Progenitor cell of endocrine pancreas (in vitro differentiated cells): Measurements from ENCODE around the gene GINM1. TPM values are rescaled to one million over a fixed set of nuclear protein-coding genes. Genes with fewer than 3 reads are reported as not detected.

ENCODE experiments used
- DNase-seq: peaks from one replicate; pipeline ENCODE4 v3.0.0; 2021; ENCODE audit warnings: low spot score; ENCODE audit not compliant: unreplicated experiment
- H3K27ac Mint-ChIP-seq: 2 replicates; pipeline ENCODE4 v1.8.0; 2021; ENCODE audit warnings: mild to moderate bottlenecking, moderate library complexity, mixed read lengths
- H3K27me3 Mint-ChIP-seq: 2 replicates; pipeline ENCODE4 v1.8.0; 2021; ENCODE audit warnings: mixed read lengths
- H3K36me3 Mint-ChIP-seq: 2 replicates; pipeline ENCODE4 v1.8.0; 2022; ENCODE audit warnings: mixed read lengths; ENCODE audit not compliant: insufficient read depth
- H3K4me1 Mint-ChIP-seq: 2 replicates; pipeline ENCODE4 v1.8.0; 2021; ENCODE audit warnings: low read depth, mixed read lengths
- H3K4me3 Mint-ChIP-seq: 2 replicates; pipeline ENCODE4 v1.8.0; 2021; ENCODE audit warnings: low read depth, mild to moderate bottlenecking, moderate library complexity, mixed read lengths
- H3K9me3 Mint-ChIP-seq: 2 replicates; pipeline ENCODE4 v1.8.0; 2021; ENCODE audit warnings: low read depth, mixed read lengths
- total RNA-seq: library from RNA; stranded (reverse); gene quantifications from 2 replicates; pipeline ENCODE4 v1.2.1, GENCODE V29; 2021
- TF ChIP-seq, protein P1 (sequence below): fragments of 200-600 bp; sonication (generic); IDR thresholded peaks from one replicate; pipeline ENCODE4 v1.5.0; 2021; ENCODE audit warnings: antibody characterized with exemption, mild to moderate bottlenecking; ENCODE audit not compliant: unreplicated experiment

The GINM1 gene
- total RNA-seq, 1 donor from 2014 or later = 26.3 TPM

DNA sequence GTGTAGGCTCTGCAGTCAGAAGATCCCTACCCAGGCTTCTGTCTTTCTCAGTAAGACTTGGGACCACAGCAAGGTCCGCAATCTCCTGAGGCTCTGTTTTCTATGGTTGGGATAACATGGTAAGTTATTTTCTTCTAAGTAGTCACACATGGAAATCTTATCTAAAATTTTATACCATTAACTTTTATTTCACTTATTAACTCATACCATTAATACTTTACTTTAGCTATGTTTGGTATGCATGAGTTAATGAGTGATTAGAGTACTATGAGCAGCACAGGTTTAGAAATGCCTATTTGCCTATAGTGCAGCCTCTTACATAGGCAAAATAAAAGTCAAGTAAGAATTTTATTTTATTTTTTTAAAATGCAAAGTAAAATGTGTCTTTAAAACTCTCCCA is 27.2 kb downstream of the GINM1 start:
- TF ChIP-seq, protein P1, sequence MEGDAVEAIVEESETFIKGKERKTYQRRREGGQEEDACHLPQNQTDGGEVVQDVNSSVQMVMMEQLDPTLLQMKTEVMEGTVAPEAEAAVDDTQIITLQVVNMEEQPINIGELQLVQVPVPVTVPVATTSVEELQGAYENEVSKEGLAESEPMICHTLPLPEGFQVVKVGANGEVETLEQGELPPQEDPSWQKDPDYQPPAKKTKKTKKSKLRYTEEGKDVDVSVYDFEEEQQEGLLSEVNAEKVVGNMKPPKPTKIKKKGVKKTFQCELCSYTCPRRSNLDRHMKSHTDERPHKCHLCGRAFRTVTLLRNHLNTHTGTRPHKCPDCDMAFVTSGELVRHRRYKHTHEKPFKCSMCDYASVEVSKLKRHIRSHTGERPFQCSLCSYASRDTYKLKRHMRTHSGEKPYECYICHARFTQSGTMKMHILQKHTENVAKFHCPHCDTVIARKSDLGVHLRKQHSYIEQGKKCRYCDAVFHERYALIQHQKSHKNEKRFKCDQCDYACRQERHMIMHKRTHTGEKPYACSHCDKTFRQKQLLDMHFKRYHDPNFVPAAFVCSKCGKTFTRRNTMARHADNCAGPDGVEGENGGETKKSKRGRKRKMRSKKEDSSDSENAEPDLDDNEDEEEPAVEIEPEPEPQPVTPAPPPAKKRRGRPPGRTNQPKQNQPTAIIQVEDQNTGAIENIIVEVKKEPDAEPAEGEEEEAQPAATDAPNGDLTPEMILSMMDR = no peak
- Mint-ChIP-seq H3K27me3 (no peaks in the 10 kb centered on the region), H3K9me3 (no peaks in the 10 kb centered on the region), H3K4me1 (no peaks in the 10 kb centered on the region), H3K36me3 (peaks cover 15% of the 10 kb centered on the region), H3K27ac (no peak overlapping the region), H3K4me3 (no peak overlapping the region)
- DNase-seq = no peak

DNA sequence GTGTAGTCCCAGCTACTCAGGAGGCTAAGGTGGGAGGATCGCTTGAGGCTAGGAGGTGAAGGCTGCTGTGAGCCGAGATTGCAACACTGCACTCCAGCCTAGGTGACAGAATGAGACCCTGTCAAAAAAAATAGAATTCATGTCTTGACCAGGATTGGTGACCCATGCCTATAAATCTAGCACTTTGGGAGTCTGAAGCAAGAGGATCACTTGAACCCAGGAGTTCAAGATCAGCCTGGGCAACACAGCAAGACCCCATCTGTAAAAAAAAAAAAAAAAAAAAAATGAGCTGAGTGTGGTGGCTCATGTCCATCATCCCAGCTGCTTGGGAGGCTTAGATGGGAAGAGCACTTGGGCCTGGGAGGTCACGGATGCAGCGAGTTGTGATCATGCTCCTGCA is 34.3 kb downstream of the GINM1 start:
- Mint-ChIP-seq H3K27ac (no peak overlapping the region), H3K27me3 (no peaks in the 10 kb centered on the region), H3K36me3 (peaks cover 11% of the 10 kb centered on the region), H3K4me1 (no peaks in the 10 kb centered on the region), H3K9me3 (no peaks in the 10 kb centered on the region), H3K4me3 (no peak overlapping the region)
- TF ChIP-seq, protein P1 = no peak
- DNase-seq = no peak

DNA sequence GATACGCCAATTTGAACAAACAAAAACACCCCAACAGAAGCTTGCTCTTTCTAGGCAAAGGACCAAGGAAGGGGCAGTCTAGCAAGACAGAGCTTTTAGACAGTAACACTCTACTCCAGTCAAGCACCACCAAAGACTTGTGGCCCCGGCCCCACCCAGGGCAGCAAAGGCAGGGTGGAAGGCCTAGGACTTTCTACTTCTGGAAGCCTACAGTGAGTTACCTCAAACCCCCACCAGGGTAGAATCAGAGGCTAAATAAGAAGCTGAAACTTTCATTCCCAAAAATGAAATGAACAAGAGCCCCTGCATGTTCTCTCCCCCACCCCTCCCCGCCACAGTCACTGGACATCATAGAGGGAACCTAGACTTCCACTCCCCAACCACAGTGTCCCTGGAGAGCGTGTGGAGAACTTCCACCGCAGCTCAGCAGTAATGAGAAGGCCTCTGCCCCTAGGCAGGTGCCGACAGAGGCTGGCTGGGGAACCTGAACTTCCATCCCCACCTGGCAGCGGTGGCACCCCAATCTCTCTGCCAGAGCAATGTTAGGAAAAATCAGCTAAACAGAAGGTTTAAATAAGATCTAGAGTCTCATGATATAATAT is 42.3 kb downstream of the GINM1 start:
- Mint-ChIP-seq H3K4me3 (no peak overlapping the region), H3K27ac (no peak overlapping the region), H3K4me1 (no peaks in the 10 kb centered on the region)

DNA sequence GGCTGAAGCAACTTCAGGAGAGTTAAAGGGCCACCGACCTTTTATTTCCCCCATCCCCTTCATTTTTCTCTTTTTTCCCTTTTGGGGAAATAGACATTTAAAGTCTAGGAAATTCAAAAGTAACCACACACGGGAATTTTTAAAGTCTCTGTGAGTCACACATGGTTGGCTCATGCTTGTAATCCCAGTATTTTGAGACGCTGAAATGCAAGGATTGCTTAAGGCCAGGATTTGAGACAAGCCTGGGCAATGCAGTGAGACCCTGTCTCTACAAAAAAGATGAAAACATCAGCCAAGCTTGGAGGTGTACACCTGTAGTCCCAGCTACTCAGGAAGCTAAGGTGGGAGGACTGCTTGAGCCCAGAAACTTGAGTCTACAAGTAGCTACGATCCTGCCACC is 48.2 kb downstream of the GINM1 start:
- Mint-ChIP-seq H3K9me3 (peaks cover 7% of the 10 kb centered on the region), H3K4me1 (peaks cover 3% of the 10 kb centered on the region), H3K27ac (no peak overlapping the region), H3K27me3 (no peaks in the 10 kb centered on the region), H3K4me3 (no peak overlapping the region), H3K36me3 (peaks cover 32% of the 10 kb centered on the region)
- TF ChIP-seq, protein P1 = no peak
- DNase-seq = no peak

More for the DNA sequence above, 42.3 kb downstream of the GINM1 start:
- DNase-seq = no peak
- peaks cover 16% of the 10 kb centered on the region for H3K36me3 Mint-ChIP-seq
- peaks cover 7% of the 10 kb centered on the region for H3K9me3 Mint-ChIP-seq
- TF ChIP-seq, protein P1 = no peak
- H3K27me3 Mint-ChIP-seq = no peaks in the 10 kb centered on the region

DNA sequence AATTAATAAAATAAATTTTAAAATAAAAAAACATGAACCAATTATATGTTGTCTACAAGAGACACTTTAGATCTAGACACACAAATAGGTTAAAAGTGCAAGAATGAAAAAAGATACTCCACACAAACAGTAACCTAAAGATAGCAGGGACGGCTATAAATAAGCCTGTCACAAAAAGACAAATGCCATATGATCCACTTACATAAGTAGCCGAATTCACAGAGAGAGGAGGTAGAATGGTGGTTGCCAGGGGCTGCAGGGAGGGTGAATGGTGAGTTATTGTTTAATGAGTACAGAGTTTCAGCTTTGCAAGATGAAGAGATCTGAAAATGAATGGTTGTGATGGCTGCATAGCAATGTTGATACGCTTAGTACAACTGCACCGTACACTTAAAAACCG is 49.6 kb downstream of the GINM1 start:
- H3K9me3 Mint-ChIP-seq = peaks cover 7% of the 10 kb centered on the region
- H3K36me3 Mint-ChIP-seq = peaks cover 34% of the 10 kb centered on the region
- H3K27me3 Mint-ChIP-seq = no peaks in the 10 kb centered on the region
- H3K4me3 Mint-ChIP-seq = no peak overlapping the region
- H3K27ac Mint-ChIP-seq = no peak overlapping the region
- peaks cover 3% of the 10 kb centered on the region for H3K4me1 Mint-ChIP-seq
- TF ChIP-seq, protein P1 = no peak
- no peak for DNase-seq
